Measurements from ENCODE around the gene TMEM87B.

DNA sequence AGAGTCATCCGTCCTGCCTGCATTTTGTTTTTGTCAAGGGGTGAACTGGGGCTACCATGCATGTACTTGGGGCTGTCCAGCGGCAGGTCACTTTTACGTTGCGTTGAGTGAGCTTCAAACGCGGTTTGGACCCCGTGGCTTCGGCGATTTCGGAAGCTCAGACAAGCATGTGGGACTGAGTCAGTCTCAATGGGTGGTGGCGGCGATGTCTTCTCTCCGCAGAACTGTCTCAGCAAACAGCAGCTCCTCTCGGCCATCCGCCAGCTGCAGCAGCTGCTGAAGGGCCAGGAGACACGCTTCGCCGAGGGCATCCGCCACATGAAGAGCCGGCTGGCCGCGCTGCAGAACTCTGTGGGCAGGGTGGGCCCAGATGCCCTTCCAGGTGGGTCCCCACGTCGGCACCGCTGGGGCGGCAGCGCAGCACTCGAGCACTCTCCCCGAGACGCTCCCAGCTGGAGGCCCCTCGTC lies 104.4 kb downstream of the TMEM87B start:
- TF ChIP-seq, protein P1, sequence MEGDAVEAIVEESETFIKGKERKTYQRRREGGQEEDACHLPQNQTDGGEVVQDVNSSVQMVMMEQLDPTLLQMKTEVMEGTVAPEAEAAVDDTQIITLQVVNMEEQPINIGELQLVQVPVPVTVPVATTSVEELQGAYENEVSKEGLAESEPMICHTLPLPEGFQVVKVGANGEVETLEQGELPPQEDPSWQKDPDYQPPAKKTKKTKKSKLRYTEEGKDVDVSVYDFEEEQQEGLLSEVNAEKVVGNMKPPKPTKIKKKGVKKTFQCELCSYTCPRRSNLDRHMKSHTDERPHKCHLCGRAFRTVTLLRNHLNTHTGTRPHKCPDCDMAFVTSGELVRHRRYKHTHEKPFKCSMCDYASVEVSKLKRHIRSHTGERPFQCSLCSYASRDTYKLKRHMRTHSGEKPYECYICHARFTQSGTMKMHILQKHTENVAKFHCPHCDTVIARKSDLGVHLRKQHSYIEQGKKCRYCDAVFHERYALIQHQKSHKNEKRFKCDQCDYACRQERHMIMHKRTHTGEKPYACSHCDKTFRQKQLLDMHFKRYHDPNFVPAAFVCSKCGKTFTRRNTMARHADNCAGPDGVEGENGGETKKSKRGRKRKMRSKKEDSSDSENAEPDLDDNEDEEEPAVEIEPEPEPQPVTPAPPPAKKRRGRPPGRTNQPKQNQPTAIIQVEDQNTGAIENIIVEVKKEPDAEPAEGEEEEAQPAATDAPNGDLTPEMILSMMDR (conservative IDR thresholded peaks at IDR 0.05 in 1 of 2, IDR thresholded peaks at IDR 0.05 in 1 of 2; ENCODE audit: low read depth in 1 of 2, low read length in 2 of 2) = no peak
- no peak for TF ChIP-seq EZH2 (IDR thresholded peaks at IDR 0.05; ENCODE audit: low read length, missing control alignments)

Data from fibroblast of lung (primary cell).